ENCODE results near the gene EPHA2.
"Not testable (repeated sequence)": the region's sequence is repeated elsewhere in the genome, so short reads cannot be mapped to it uniquely, and the experiment has no call there.

Gene EPHA2

DNA sequence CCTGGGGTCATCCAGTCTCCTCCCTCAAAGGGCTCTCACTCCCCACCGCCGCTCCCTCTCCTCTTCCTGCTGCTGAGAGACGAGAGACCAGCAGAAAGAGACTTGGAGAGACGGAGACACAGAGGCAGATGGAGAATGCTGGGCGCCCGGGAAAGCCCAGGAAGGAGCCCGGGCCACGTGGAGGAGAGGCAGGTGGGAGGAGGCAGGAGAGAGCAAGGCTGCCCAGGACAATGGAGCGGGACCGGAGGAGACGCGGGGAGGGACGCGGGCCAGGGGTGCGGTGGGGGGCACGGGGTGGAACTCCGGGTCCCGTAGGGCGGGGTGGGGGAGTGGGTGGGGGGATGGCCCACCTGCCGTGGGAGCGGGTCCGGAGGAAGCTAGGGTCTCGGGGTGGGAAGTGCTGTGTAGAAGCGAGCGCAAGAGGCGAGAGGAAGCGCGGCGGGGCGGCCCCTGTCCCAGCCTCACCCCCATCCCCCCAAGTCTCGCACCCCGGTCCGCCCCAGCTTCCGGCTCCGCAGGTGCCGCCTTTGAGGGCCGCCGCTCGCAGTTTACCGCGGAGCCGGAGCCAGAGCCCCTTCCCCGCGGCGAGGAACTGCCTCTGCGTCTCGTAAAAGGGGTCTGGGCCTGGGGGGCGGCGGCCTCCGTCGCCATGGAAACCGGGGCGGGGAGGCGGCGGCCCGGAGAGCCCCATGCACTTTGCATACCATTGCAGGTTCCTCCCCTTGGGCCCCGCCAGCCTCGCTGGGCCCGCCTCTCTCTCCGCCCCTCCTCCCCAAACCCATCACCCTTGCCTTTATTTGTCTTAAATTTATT, 11.7 kb upstream of the EPHA2 start:
- DNase-seq, result peak; percentile 71

DNA sequence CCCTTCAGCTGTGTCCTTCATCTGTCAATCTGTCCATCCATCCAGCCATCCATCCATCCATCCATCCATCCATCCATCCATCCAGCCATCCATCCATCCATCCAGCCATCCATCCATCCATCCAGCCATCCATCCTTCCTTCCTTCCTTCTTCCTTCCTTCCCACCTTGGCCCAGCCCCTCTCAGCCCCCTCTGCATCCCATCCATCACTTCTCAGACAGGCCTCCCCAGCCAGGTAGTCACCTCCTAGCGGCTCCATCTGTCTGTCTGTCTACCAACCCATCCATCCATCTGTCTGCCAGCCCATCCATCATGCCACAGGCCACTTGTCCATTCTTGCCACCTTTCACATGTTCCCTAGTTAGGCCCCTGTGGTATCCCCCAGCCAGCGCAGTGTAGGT, 10.2 kb upstream of the EPHA2 start:
- no peak for DNase-seq

DNA sequence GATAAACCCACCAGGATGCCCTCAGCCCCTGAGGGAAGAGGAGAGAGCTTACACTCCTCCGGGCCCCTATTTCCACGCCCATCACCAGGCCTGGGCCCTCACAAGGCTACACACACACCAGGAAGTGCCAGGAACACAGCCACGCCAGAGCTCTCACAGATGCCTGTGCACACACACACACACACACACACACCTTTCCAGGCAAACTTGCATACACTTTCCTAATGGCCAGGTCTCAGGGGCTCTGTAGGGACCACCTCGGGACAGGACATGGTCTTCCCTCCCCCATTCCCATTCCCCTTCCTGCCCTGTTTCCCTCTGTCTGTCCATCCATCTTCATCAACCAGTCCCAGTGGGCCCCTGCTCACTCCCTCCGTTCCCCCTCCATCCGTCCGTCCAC, 9.7 kb upstream of the EPHA2 start:
- DNase-seq, result no peak

DNA sequence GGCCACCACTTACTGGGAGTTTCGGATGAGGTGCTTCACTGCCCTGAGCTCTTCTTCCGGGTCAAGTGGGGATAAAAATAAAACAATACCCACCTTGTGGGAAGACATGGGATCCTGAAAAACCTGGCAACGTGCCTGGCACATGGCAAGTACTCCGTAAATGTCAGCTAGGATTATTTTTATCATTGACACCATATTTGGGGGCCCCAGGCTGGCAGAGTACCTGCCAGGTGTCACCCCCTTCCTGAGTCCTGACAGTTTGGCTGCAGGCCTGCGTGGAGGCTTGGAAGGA, 9.2 kb upstream of the EPHA2 start:
- no peak for DNase-seq

GRCh38 chr1:16164213-16165072, 8.6 kb upstream of the EPHA2 start:
- DNase-seq, result no peak

DNA sequence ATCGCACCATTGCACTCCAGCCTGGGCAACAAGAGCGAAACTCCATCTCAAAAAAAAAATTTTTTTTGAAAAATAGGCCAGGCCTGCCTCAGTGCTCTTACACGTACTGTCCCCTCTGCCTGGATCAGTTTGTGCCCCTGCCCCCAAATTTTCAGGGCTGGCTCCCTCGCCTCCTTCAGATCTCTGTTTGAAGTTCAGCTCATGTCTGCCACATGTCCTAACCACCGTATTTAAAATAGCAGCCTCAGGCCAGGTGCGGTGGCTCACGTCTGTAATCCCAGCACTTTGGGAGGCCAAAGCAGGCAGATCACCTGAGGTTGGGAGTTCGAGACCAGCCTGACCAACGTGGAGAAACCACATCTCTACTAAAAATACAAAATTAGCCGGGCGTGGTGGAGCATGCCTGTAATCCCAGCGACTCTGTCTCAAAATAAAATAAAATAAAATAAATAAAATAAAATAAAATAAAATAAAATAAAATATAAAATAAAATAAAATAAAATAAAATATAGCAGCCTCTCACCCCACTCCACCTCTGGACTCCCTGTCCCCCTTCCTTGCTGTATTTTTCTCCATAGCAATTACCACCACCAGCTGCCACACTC, 7.8 kb upstream of the EPHA2 start:
- DNase-seq, result not testable (repeated sequence)

- DNase-seq, result peak; percentile 51
These were observed 6.4 kb upstream of the EPHA2 start for GRCh38 chr1:16162163-16162822.

DNA sequence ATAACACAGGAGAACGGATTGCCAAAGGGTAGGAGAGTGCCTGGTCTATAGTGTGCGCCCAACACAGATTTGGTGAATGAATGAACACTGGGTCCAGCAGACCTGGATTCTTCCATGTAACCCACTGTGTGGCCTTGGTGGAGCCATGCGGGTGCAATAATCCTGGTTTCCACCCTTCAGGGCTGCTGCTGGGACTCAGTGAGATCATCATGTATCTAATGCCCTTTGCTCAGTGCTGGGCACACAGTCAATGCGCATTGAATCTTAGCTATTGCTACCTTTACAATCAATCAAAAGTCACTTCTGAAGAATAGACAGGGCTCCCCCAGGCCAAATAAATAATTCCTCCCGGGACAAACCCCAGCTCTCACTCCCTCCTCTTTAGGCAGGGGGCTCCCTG, 5.8 kb upstream of the EPHA2 start:
- DNase-seq, result no peak

DNA sequence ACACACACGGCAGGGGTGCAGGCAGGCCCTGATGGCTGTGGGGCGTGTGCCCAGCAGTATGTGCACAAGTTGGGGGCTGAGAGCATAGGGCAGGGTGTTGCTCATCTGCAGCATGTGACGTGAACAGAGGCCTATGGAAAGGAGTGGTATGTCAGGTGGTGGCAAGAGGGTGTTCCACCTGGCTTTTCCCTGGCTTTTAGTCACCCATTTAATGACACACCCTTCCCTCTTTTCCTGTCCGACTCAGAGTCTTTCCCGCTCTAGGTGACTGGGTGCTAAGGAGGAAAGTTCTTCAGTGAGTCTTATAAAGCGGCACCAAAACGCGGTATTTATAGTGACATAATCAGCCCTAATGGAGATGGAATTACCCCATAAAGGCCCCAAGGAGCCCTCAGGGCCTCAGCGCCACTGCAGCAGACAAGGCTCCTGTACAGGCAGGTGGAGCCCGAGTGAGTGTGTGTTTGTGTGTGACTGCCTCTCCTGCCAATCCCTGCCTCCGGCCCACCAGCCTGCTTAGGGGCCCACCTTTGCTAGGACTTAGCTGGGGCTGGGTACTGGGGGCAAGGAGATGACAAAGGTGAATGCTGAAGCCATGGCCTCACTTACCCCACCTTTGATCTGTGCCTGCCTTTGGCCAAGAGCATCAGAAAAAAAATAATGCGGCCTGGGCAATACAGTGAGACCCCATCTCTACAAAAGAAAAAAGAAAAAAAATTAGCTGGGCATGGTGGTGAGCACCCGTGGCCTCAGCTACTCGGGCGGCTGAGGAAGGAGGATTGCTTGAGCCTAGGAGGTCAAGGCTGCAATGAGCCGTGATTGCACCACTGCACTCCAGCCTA, 3.3 kb upstream of the EPHA2 start:
- no peak for DNase-seq

DNA sequence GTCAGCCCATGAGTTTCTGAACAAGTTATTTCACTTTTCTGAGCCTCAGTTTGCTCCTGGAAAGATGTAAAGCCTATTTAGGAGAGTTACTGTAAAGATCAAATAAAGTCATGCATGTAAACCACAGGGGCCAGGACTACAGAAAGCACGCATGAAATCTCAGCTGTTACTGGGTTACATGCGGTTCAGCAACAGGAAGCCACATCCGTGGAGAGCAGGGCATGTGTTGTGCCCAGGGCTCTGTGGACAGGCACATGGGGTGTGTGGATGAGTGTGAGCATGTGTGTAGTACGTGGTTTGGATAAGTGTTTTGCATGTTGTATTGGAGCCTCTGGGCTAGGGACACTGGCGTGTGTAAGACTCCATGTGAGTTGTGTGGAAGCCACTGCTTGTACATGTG, 2.2 kb upstream of the EPHA2 start:
- no peak for DNase-seq

DNA sequence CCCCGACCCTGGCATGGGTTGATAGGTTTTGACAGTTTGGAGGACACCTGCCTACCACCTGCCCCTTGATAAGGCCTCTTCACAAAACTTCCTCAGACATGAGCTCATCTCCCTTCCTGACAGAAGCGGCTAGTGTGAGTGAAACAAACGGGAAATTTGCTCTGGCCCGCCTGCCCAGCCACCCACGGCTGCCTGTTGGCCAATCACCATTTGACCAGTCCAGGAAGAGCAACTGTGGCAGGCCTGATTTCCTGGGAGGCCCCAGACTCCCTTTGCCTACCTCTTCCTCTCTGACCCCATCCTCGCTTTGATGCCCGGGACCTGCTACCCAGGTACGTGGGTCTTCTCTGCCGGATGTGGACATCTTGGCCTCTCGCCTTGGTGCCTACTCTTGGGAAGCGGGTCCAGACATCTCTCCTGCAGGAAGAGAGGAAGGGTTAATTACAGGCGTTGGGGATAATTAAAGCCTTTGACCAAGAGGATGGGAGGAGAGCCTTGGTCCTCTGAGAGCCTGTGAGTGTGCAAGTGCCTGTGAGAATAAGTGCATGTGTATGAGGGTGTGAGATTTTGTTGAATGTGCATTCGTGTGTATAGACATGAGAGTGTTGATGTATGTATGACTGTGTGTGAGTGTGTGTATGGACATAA, 1.1 kb upstream of the EPHA2 start:
- DNase-seq, result no peak

- DNase-seq, result no peak
These were observed 1.7 kb downstream of the EPHA2 start for GRCh38 chr1:16153999-16154673.

DNA sequence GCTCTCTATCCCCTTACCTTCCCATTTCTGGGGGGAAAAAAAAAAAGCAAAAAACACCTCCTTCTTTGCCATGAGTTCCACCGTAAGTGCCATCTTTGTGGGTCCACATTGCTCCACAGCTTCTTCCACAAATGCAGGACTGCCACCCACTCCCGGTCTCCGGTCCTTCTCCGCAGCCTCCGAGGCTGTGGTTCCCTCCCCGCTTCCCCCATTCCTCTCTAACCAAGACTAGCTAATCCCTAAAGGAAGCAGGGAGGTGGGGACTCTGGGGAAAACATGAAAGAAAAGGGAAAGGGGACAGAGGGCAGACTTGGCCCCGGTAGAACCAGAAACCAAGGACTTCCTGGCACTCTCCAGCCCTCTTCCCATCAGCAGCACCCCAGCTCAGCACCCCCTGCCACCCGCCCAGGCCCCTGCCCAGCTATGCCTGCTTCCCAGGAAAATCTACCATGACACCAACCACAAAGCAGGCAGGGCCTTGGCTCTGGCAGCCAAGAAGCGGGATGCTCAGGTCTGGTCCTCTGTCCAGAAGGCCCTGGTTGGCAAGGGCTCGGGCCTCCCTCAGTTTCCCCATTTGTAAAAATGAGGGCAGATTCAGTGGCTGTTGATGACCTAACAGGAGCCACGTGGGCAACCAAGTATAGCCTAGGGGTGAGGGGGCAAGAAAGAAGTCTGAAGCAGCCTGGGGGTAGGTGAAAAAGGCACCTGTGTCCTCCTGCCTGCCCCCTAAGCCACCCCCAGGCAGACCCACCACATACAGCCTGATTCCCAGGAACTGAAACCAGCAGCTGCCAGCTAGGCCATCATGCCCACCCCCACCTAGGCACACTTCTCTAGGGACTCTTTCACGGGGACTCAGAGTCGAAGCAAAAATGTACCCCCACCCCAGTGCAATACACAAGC, 2.5 kb downstream of the EPHA2 start:
- DNase-seq, result no peak

- no peak for DNase-seq
These were observed 3.3 kb downstream of the EPHA2 start for GRCh38 chr1:16152481-16153087.

GRCh38 chr1:16151995-16152384, 3.9 kb downstream of the EPHA2 start:
- DNase-seq, result no peak

GRCh38 chr1:16151196-16151994, 4.5 kb downstream of the EPHA2 start:
- no peak for DNase-seq

- no peak for DNase-seq
These were observed 5.4 kb downstream of the EPHA2 start for GRCh38 chr1:16150508-16150907.

DNA sequence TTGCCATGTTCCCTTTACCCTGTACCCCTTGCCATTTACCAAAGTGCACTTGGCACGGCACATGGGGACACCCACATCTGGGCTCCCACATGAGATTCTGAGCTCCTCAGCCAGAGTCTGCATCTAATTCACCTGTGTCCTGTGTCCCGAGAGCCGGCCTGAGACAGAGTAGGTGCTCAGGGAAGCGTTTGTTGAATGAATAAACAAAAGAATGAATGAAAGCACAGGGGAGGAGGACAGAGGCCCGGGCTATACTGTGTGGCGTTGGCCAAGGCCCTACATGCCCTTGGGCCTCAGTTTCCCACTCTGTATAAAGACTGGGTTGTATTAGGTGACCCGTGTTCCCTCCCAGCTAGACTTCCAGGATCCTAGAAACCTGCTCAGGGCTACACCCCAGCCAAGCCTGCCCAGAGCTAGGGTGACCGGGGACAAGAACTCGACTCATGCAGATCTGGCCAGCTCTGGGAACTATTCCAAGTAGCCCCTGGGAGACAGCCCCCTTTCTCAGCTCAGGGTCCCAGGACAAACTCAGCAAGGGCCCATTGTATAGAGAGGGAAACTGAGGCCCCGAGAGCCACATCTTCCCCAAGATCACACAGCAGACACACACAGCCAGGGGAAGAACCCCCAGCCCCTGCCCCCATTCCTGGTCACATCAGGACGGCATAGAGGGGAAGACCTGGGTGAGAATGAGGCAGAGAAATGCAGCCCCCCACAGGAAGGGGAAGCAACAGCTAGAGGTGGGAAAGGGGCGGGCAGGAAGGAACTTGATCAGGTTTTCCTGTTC, 6.0 kb downstream of the EPHA2 start:
- DNase-seq, result no peak

Measured in activated naive CD4-positive, alpha-beta T cell treated with anti-CD3 and anti-CD28 coated beads, Interleukin-2, amount 50 U/mL, for 16 hours (primary cell).